GM18498 (cell line): Measurements from ENCODE around the gene STAC.
"Not testable (repeated sequence)": the region's sequence is repeated elsewhere in the genome, so short reads cannot be mapped to it uniquely, and the experiment has no call there.

ENCODE experiments used
- ATAC-seq: cut with Tn5 transposase; IDR thresholded peaks from one replicate; pipeline ENCODE4 v1.9.1; 2021; ENCODE audit warnings: mild to moderate bottlenecking, moderate library complexity; ENCODE audit not compliant: unreplicated experiment

STAC gene

GRCh38 chr3:36562945-36563344 is 182.6 kb downstream of the STAC start:
- ATAC-seq = no peak

GRCh38 chr3:36575241-36575640 is 194.9 kb downstream of the STAC start:
- ATAC-seq = no peak

GRCh38 chr3:36578418-36578817 is 198.1 kb downstream of the STAC start:
- ATAC-seq = not testable (repeated sequence)

GRCh38 chr3:36579746-36580145 is 199.4 kb downstream of the STAC start:
- ATAC-seq = no peak

GRCh38 chr3:36580716-36581115 is 200.4 kb downstream of the STAC start:
- ATAC-seq = no peak

- no peak for ATAC-seq
Observed at GRCh38 chr3:36591959-36592358, 211.7 kb downstream of the STAC start.

GRCh38 chr3:36595511-36595910 is 215.2 kb downstream of the STAC start:
- no peak for ATAC-seq

- ATAC-seq = no peak
Observed at GRCh38 chr3:36596419-36596818, 216.1 kb downstream of the STAC start.

- ATAC-seq = no peak
Observed at GRCh38 chr3:36597422-36597821, 217.1 kb downstream of the STAC start.
